AG10803 (cell line): ENCODE data around the gene SLC22A7.

Experiments used
- DNase-seq: peaks from one replicate; pipeline ENCODE4 v3.0.0; 2010; ENCODE audit warnings: low read depth
- H3K4me3 ChIP-seq: 2 replicates; pipeline ENCODE4 v1.5.1; 2011; ENCODE audit warnings: mild to moderate bottlenecking, low read length, control low read depth
- TF ChIP-seq, protein P1 (sequence below): conservative IDR thresholded peaks from 2 replicates; pipeline ENCODE4 v1.5.1; 2011; ENCODE audit warnings: mild to moderate bottlenecking, low read length, control low read depth, inconsistent platforms

The SLC22A7 gene

DNA sequence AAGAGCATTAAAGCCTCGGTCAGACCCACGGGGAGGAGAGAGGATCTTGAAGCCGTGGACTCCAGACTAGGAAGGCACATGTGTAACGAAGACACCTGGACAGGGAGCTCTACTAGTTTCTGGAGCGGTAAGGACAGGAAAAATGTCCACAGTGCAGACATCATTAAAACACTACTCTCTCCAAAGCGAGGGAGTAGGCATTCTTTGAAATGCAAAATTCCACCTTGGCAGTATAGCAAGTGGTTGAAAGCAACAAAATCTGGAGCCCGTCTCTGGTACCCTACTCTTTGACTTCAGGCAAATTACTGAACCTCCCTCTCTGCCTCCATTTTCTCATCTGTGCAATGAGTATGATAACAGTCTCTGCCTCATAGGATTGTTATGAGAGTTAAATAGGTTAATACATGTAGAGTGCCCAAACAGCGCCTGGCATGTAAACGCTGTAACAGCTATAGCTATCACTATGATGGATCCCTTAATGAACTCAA is 11.0 kb downstream of the SLC22A7 start:
- TF ChIP-seq, protein P1, sequence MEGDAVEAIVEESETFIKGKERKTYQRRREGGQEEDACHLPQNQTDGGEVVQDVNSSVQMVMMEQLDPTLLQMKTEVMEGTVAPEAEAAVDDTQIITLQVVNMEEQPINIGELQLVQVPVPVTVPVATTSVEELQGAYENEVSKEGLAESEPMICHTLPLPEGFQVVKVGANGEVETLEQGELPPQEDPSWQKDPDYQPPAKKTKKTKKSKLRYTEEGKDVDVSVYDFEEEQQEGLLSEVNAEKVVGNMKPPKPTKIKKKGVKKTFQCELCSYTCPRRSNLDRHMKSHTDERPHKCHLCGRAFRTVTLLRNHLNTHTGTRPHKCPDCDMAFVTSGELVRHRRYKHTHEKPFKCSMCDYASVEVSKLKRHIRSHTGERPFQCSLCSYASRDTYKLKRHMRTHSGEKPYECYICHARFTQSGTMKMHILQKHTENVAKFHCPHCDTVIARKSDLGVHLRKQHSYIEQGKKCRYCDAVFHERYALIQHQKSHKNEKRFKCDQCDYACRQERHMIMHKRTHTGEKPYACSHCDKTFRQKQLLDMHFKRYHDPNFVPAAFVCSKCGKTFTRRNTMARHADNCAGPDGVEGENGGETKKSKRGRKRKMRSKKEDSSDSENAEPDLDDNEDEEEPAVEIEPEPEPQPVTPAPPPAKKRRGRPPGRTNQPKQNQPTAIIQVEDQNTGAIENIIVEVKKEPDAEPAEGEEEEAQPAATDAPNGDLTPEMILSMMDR, result no peak
- no peak for DNase-seq
- H3K4me3 ChIP-seq, result peak overlapping the region; percentile 52

DNA sequence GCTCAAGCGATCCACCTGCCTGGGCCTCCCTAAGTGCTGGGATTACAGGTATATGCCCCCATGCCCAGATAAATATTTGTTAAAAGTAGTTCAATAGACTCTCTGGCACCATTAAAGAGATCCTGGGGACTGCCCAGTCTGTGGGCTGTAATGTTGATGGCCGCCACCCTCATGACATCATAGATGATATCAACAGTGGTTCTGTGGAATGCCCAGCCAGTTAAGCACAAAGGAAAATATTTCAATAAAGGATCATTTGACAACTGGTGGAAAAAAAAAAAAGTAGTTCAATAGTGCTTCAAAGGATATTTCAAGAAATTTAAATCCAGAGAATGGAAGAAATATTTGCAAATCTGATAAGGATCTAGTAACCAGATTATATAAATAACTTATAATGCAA is 12.1 kb downstream of the SLC22A7 start:
- DNase-seq, result no peak
- TF ChIP-seq, protein P1, result no peak

DNA sequence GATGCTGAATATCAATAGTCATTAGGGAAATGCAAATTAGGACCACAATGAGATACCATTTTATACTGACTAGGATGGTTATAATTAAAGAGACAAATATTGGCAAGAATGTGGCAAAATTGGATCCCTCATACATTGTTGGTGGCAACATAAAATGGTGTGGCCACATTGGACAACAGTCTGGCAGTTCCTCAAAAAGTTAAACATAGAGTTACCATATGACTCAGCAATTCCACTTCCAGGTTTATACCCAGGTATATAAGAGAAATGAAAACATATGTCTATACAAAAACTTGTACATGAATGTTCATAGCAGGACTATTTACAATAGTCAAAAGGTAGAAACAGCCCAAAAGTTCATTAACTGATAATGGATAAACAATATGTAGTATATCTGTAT is 12.6 kb downstream of the SLC22A7 start:
- H3K4me3 ChIP-seq, result no peak overlapping the region
- DNase-seq, result no peak
- TF ChIP-seq, protein P1, result no peak

More for the DNA sequence above, 12.1 kb downstream of the SLC22A7 start:
- H3K4me3 ChIP-seq, result no peak overlapping the region

DNA sequence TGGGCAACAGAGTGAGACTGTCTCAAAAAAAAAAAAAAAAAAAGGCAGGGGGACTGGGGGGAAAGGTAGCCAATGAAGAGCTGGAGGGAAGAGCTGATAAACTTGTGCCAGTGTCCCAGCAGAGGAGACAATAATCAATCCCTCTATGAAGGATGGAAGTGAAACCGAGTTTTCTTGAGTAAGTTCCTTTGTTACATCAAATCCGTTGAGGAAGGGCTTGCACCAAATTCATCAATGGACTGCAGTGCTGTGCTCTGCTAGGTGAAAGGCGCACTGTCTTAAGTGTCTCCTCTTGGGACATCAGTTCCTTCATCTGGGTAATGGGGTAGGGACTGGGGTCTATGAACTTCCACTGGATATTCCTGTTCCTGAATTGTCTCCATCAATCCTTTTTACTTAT is 13.6 kb downstream of the SLC22A7 start:
- no peak overlapping the region for H3K4me3 ChIP-seq
- DNase-seq, result no peak
- TF ChIP-seq, protein P1, result no peak

DNA sequence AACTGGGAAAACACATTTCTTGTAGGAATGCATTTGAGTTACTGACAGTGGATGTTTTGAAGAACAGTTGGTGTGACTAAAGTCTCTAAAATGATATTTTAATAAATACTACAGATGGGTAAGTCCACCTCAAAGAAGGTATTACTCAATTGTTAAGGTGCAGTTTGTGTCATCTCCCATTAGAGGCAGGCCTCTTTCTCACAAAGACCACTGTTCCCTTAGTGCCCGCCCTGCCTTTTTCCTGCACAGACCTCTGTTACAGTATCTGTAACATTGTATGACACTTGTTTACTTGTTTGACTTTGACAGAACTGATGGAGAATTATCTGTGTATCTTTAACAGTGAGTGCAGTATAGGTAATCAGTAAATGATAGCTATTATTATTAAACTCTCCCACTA is 15.8 kb downstream of the SLC22A7 start:
- TF ChIP-seq, protein P1, result no peak
- H3K4me3 ChIP-seq, result no peak overlapping the region
- DNase-seq, result no peak

DNA sequence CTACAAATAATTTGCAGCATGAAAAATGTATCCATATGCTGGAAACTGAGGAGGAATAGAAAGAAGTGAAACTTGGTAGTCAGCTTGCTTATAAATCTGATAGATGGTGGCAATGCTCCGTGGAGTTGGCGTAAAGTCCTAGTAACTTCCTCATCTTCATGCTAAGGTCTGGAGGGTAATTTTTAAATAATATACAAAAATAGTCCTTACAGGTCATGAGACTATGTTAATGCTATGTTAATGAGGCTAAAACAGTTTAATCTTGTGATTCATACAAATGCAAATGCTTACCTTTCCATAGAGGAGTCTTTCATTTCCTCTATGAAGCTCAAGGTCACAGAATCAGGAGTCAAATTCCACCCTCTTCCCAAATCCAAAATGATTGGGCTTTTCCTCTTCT is 20.0 kb downstream of the SLC22A7 start:
- TF ChIP-seq, protein P1, result no peak
- no peak overlapping the region for H3K4me3 ChIP-seq
- DNase-seq, result no peak

DNA sequence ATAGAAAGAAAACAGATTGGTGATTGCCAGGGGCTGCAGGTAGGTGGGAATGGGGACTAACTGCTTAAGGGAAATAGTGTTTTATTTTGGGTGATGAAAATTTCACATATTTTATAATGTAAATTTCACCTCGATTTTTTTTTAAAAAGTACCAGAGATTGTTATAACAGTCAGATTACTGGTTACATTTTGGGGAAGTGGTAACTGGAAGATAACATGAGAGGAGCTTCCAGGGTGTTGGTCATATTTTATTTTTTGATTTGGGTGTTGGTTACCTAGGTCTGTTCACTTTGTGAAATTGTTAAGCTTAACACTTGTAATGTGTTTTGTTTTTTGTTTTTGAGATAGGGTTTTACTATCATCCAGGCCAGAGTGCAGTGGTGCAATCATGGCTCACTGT is 27.8 kb downstream of the SLC22A7 start:
- no peak for DNase-seq
- TF ChIP-seq, protein P1, result no peak
- no peak overlapping the region for H3K4me3 ChIP-seq
